Endodermal cell (in vitro differentiated cells): ENCODE results near the gene CLIC5. TPM values are rescaled to one million over a fixed set of nuclear protein-coding genes. Genes with fewer than 3 reads are reported as not detected.

ENCODE experiments used
- DNase-seq: peaks from one replicate; pipeline ENCODE4 v3.0.0-alpha.2; 2017
- H3K27ac ChIP-seq: 2 replicates; pipeline ENCODE4 v1.5.1; 2013; ENCODE audit warnings: mild to moderate bottlenecking, low read depth, low read length, moderate library complexity
- H3K27me3 ChIP-seq: 2 replicates; pipeline ENCODE4 v1.6.1; 2013; ENCODE audit warnings: mild to moderate bottlenecking, low read length, moderate library complexity; ENCODE audit not compliant: insufficient read depth, control insufficient read depth, poor library complexity, severe bottlenecking
- H3K36me3 ChIP-seq: 2 replicates; pipeline ENCODE4 v1.7.0; 2013; ENCODE audit warnings: mild to moderate bottlenecking, low read length, moderate library complexity; ENCODE audit not compliant: control insufficient read depth, insufficient read depth
- H3K4me1 ChIP-seq: one replicate; pipeline ENCODE4 v1.7.0; 2013; ENCODE audit warnings: low read length; ENCODE audit not compliant: control insufficient read depth, insufficient read depth
- H3K4me3 ChIP-seq: 2 replicates; pipeline ENCODE4 v1.5.1; 2013; ENCODE audit warnings: mild to moderate bottlenecking, low read length, moderate library complexity
- H3K9ac ChIP-seq: 2 replicates; pipeline ENCODE4 v1.6.1; 2013; ENCODE audit warnings: mild to moderate bottlenecking, low read length, moderate library complexity; ENCODE audit not compliant: poor library complexity, severe bottlenecking; ENCODE audit errors: extremely low read depth
- H3K9me3 ChIP-seq: 2 replicates; pipeline ENCODE4 v1.6.1; 2013; ENCODE audit warnings: mild to moderate bottlenecking, low read length, moderate library complexity; ENCODE audit not compliant: control insufficient read depth
- H3K27ac Mint-ChIP-seq: 2 replicates; pipeline ENCODE4 v1.8.0; 2020; ENCODE audit warnings: mixed read lengths
- H3K27me3 Mint-ChIP-seq: 2 replicates; pipeline ENCODE4 v1.8.0; 2021; ENCODE audit warnings: mild to moderate bottlenecking, mixed read lengths; ENCODE audit not compliant: insufficient read depth
- H3K36me3 Mint-ChIP-seq: 2 replicates; pipeline ENCODE4 v1.8.0; 2020; ENCODE audit warnings: low read depth, mixed read lengths
- H3K4me1 Mint-ChIP-seq: 2 replicates; pipeline ENCODE4 v1.8.0; 2020; ENCODE audit warnings: mixed read lengths
- H3K4me3 Mint-ChIP-seq: 2 replicates; pipeline ENCODE4 v1.8.0; 2020; ENCODE audit warnings: mild to moderate bottlenecking, moderate library complexity, mixed read lengths
- H3K9me3 Mint-ChIP-seq: 2 replicates; pipeline ENCODE4 v1.8.0; 2020; ENCODE audit warnings: mild to moderate bottlenecking, mixed read lengths
- CTCF ChIP-seq: fragments of 200-600 bp; sonication (generic); conservative IDR thresholded peaks from 2 replicates; pipeline ENCODE4 v1.5.0; 2021; ENCODE audit warnings: antibody characterized with exemption, mild to moderate bottlenecking
- WGBS, 2 experiments: methylation state at CpG; one replicate each; pipeline versions ENCODE4 v1.1.5 to v1.1.7; 2013; ENCODE audit warnings: missing lambda C conversion rate in 2 of 2, mixed read lengths in 1 of 2; ENCODE audit not compliant: insufficient coverage in 1 of 2, insufficient read length in 1 of 2; 5-methylcytosine and 5-hydroxymethylcytosine counted together
- total RNA-seq, 2 donors: library from RNA; stranded (reverse); fragmentation: NEBNext Ultra II Directional in 1 of 2; extraction: Animal tissue kit (Norgen Biotek cat#: 25700) in 1 of 2; gene quantifications; 2 replicates in 1 of 2; 3 replicates in 1 of 2; pipeline ENCODE4 v1.2.1, GENCODE V29; 2021

The CLIC5 gene
- total RNA-seq, 2 donors from 2014 or later, result 0.11 TPM; not detected in 1

GRCh38 chr6:46022106-46022948 is 6.7 kb upstream of the CLIC5 start:
- no peak for TF ChIP-seq CTCF
- Histone ChIP-seq H3K27ac (no peak overlapping the region), H3K9ac (no peak overlapping the region), H3K4me3 (no peak overlapping the region), H3K4me1 (no peaks in the 10 kb centered on the region), H3K27me3 (peaks cover 13% of the 10 kb centered on the region), H3K36me3 (no peaks in the 10 kb centered on the region), H3K9me3 (peaks cover 4% of the 10 kb centered on the region)
- no peak for DNase-seq
- WGBS, 2 experiments, result 89 to 91% methylated on average over 4 to 5 of the region's 5 CpGs
- Mint-ChIP-seq H3K36me3 (no peaks in the 10 kb centered on the region), H3K27me3 (peaks cover 19% of the 10 kb centered on the region), H3K4me3 (no peak overlapping the region), H3K9me3 (no peaks in the 10 kb centered on the region), H3K27ac (no peak overlapping the region), H3K4me1 (no peaks in the 10 kb centered on the region)

- DNase-seq, result no peak
- 74 to 83% methylated on average over 1 to 2 of the region's 2 CpGs for WGBS, 2 experiments
- H3K4me3 Mint-ChIP-seq, result no peak overlapping the region
- no peak overlapping the region for H3K9ac ChIP-seq
- H3K27me3 Mint-ChIP-seq, result peaks cover 58% of the 10 kb centered on the region
- H3K36me3 ChIP-seq, result no peaks in the 10 kb centered on the region
- peaks cover 52% of the 10 kb centered on the region for H3K27me3 ChIP-seq
- H3K9me3 Mint-ChIP-seq, result peaks cover 4% of the 10 kb centered on the region
- no peak overlapping the region for H3K4me3 ChIP-seq
- peaks cover 6% of the 10 kb centered on the region for H3K4me1 ChIP-seq
- H3K9me3 ChIP-seq, result peaks cover 14% of the 10 kb centered on the region
- no peak for TF ChIP-seq CTCF
- peaks cover 21% of the 10 kb centered on the region for H3K4me1 Mint-ChIP-seq
- no peaks in the 10 kb centered on the region for H3K36me3 Mint-ChIP-seq
- H3K27ac ChIP-seq, result no peak overlapping the region
- H3K27ac Mint-ChIP-seq, result no peak overlapping the region
Observed at GRCh38 chr6:46017726-46018125, 2.1 kb upstream of the CLIC5 start.

GRCh38 chr6:46016063-46016608 is 476 bp upstream of the CLIC5 start:
- Histone ChIP-seq H3K9me3 (peaks cover 14% of the 10 kb centered on the region), H3K27ac (no peak overlapping the region), H3K27me3 (peaks cover 52% of the 10 kb centered on the region), H3K4me3 (peak overlapping the region; percentile 79), H3K9ac (no peak overlapping the region), H3K4me1 (peaks cover 6% of the 10 kb centered on the region), H3K36me3 (no peaks in the 10 kb centered on the region)
- peaks cover 4% of the 10 kb centered on the region for H3K9me3 Mint-ChIP-seq
- peak overlapping the region; percentile 55 for H3K4me3 Mint-ChIP-seq
- DNase-seq, result no peak
- WGBS, 2 experiments, result 62 to 100% methylated on average over 1 to 8 of the region's 8 CpGs
- peaks cover 53% of the 10 kb centered on the region for H3K27me3 Mint-ChIP-seq
- no peak for TF ChIP-seq CTCF
- H3K4me1 Mint-ChIP-seq, result peaks cover 32% of the 10 kb centered on the region
- H3K36me3 Mint-ChIP-seq, result no peaks in the 10 kb centered on the region
- H3K27ac Mint-ChIP-seq, result no peak overlapping the region
